Activated CD4-positive, alpha-beta memory T cell treated with anti-CD3 and anti-CD28 coated beads for 36 hours (primary cell): ENCODE results near the gene CMTR1. TPM values are rescaled to one million over a fixed set of nuclear protein-coding genes. Genes with fewer than 3 reads are reported as not detected.

Source experiments
- CTCF ChIA-PET: fragments of 350-600 bp; sonication (Branson Sonifier 250); formaldehyde crosslinking; loops from one replicate; lab custom pipeline; 2021; ENCODE audit warnings: antibody characterized with exemption, inconsistent platforms; lab: Charles Lee
- POLR2A ChIA-PET: fragments of 350-600 bp; sonication (Branson Sonifier 250); formaldehyde crosslinking; loops from one replicate; lab custom pipeline; 2021; ENCODE audit warnings: antibody characterized with exemption; lab: Charles Lee
- DNase-seq: peaks from one replicate; pipeline ENCODE4 v3.0.0-alpha.2; 2020
- H3K27ac Mint-ChIP-seq: one replicate; pipeline ENCODE4 v1.8.0; 2021; ENCODE audit warnings: mixed read lengths
- H3K27me3 Mint-ChIP-seq: one replicate; pipeline ENCODE4 v1.8.0; 2021; ENCODE audit warnings: mixed read lengths
- H3K36me3 Mint-ChIP-seq: one replicate; pipeline ENCODE4 v1.8.0; 2021; ENCODE audit warnings: mixed read lengths
- H3K4me1 Mint-ChIP-seq: one replicate; pipeline ENCODE4 v1.8.0; 2021; ENCODE audit warnings: low read depth, mixed read lengths
- H3K4me3 Mint-ChIP-seq: one replicate; pipeline ENCODE4 v1.8.0; 2021; ENCODE audit warnings: mild to moderate bottlenecking, mixed read lengths
- H3K9me3 Mint-ChIP-seq: one replicate; pipeline ENCODE4 v1.8.0; 2021; ENCODE audit warnings: mixed read lengths
- intact Hi-C: fragments of 100-400 bp; cut with micrococcal nuclease; formaldehyde crosslinking; loops from one replicate; pipeline ENCODE4 v1.15.1; 2023
- total RNA-seq, 2 experiments: library from RNA; stranded (reverse); gene quantifications; one replicate each; pipeline ENCODE4 v1.2.3, GENCODE V29; 2021

Gene CMTR1
- total RNA-seq, 2 experiments from 2014 or later, result 69.2 to 70.1 TPM

GRCh38 chr6:37480951-37481534, 48.0 kb downstream of the CMTR1 start:
- no peak for DNase-seq
- CTCF ChIA-PET, result interaction anchor here (1.0 to 3.7 kb wide), 4 partner anchors 11 to 211 kb away, joined by 3 to 24 read pairs (median 5); no protein-coding TSS in a partner anchor
- Mint-ChIP-seq H3K36me3 (peaks cover 29% of the 10 kb centered on the region), H3K27me3 (no peaks in the 10 kb centered on the region), H3K4me1 (peaks cover 15% of the 10 kb centered on the region), H3K27ac (no peak overlapping the region), H3K9me3 (no peaks in the 10 kb centered on the region), H3K4me3 (no peak overlapping the region)
- intact Hi-C loops, result no loop called here
- POLR2A ChIA-PET, result interaction anchor here (0.6 to 1.2 kb wide), 2 partner anchors 10 to 47 kb away, joined by 3 to 4 read pairs; no protein-coding TSS in a partner anchor

- ChIA-PET POLR2A (interaction anchor here (0.6 kb wide), 1 partner anchor 9 kb away, joined by 3 read pairs; no protein-coding TSS in a partner anchor), CTCF (interaction anchor here (1.6 to 3.7 kb wide), 2 partner anchors 85 to 210 kb away, joined by 4 to 24 read pairs; no protein-coding TSS in a partner anchor)
- no peak overlapping the region for H3K4me3 Mint-ChIP-seq
- no peak overlapping the region for H3K27ac Mint-ChIP-seq
- H3K27me3 Mint-ChIP-seq, result no peaks in the 10 kb centered on the region
- intact Hi-C loops, result no loop called here
- no peaks in the 10 kb centered on the region for H3K9me3 Mint-ChIP-seq
- peaks cover 15% of the 10 kb centered on the region for H3K4me1 Mint-ChIP-seq
- no peak for DNase-seq
- peaks cover 26% of the 10 kb centered on the region for H3K36me3 Mint-ChIP-seq
These were observed 48.9 kb downstream of the CMTR1 start for GRCh38 chr6:37481711-37482605.

GRCh38 chr6:37482606-37483251, 49.7 kb downstream of the CMTR1 start:
- H3K36me3 Mint-ChIP-seq, result peaks cover 26% of the 10 kb centered on the region
- H3K4me1 Mint-ChIP-seq, result peaks cover 12% of the 10 kb centered on the region
- DNase-seq, result no peak
- H3K27me3 Mint-ChIP-seq, result no peaks in the 10 kb centered on the region
- POLR2A ChIA-PET, result no interaction called here
- CTCF ChIA-PET, result interaction anchor here (1.0 to 3.7 kb wide), 5 partner anchors 8 to 209 kb away, joined by 4 to 24 read pairs (median 5); no protein-coding TSS in a partner anchor
- no peaks in the 10 kb centered on the region for H3K9me3 Mint-ChIP-seq
- no peak overlapping the region for H3K27ac Mint-ChIP-seq
- intact Hi-C loops, result no loop called here
- no peak overlapping the region for H3K4me3 Mint-ChIP-seq

GRCh38 chr6:37483252-37483901, 50.4 kb downstream of the CMTR1 start:
- Mint-ChIP-seq H3K27me3 (no peaks in the 10 kb centered on the region), H3K27ac (no peak overlapping the region), H3K4me3 (no peak overlapping the region), H3K9me3 (no peaks in the 10 kb centered on the region), H3K4me1 (peaks cover 12% of the 10 kb centered on the region), H3K36me3 (peaks cover 21% of the 10 kb centered on the region)
- DNase-seq, result no peak
- CTCF ChIA-PET, result interaction anchor here (1.0 to 3.7 kb wide), 5 partner anchors 9 to 209 kb away, joined by 4 to 24 read pairs (median 5); no protein-coding TSS in a partner anchor
- POLR2A ChIA-PET, result interaction anchor here (1.2 kb wide), 1 partner anchor 84 kb away, joined by 3 read pairs; no protein-coding TSS in a partner anchor
- intact Hi-C loops, result no loop called here

GRCh38 chr6:37483917-37484785, 51.1 kb downstream of the CMTR1 start:
- ChIA-PET CTCF (interaction anchor here (0.6 to 3.7 kb wide), 17 partner anchors 10 to 208 kb away, joined by 3 to 43 read pairs (median 4); no protein-coding TSS in a partner anchor), POLR2A (interaction anchor here (1.2 kb wide), 1 partner anchor 83 kb away, joined by 3 read pairs; no protein-coding TSS in a partner anchor)
- DNase-seq, result peak; percentile 80
- Mint-ChIP-seq H3K27ac (no peak overlapping the region), H3K9me3 (no peaks in the 10 kb centered on the region), H3K27me3 (no peaks in the 10 kb centered on the region), H3K4me1 (peaks cover 17% of the 10 kb centered on the region), H3K36me3 (peaks cover 19% of the 10 kb centered on the region), H3K4me3 (no peak overlapping the region)
- intact Hi-C loops, result loop anchor here (1.0 kb wide), 2 partner anchors 82 to 208 kb away; no protein-coding TSS in a partner anchor

- Mint-ChIP-seq H3K4me3 (no peak overlapping the region), H3K27me3 (no peaks in the 10 kb centered on the region), H3K9me3 (no peaks in the 10 kb centered on the region), H3K36me3 (peaks cover 16% of the 10 kb centered on the region), H3K27ac (no peak overlapping the region), H3K4me1 (peaks cover 24% of the 10 kb centered on the region)
- intact Hi-C loops, result loop anchor here (1.0 to 5.0 kb wide), 3 partner anchors 82 to 1013 kb away; no protein-coding TSS in a partner anchor
- ChIA-PET POLR2A (no interaction called here), CTCF (interaction anchor here (0.6 to 2.2 kb wide), 13 partner anchors 32 to 207 kb away, joined by 3 to 43 read pairs (median 3); no protein-coding TSS in a partner anchor)
- DNase-seq, result no peak
These were observed 51.8 kb downstream of the CMTR1 start for GRCh38 chr6:37484786-37485170.

- intact Hi-C loops, result loop anchor here (5.0 kb wide), 1 partner anchor 1012 kb away; no protein-coding TSS in a partner anchor
- Mint-ChIP-seq H3K27me3 (no peaks in the 10 kb centered on the region), H3K27ac (peak overlapping the region; percentile 25), H3K4me3 (no peak overlapping the region), H3K36me3 (peaks cover 16% of the 10 kb centered on the region), H3K9me3 (no peaks in the 10 kb centered on the region), H3K4me1 (peaks cover 29% of the 10 kb centered on the region)
- ChIA-PET CTCF (interaction anchor here (0.6 to 2.2 kb wide), 13 partner anchors 31 to 207 kb away, joined by 3 to 43 read pairs (median 3); no protein-coding TSS in a partner anchor), POLR2A (interaction anchor here (1.4 kb wide), 1 partner anchor 62 kb away, joined by 3 read pairs; no protein-coding TSS in a partner anchor)
- DNase-seq, result peak; percentile 8
These were observed 52.3 kb downstream of the CMTR1 start for GRCh38 chr6:37485291-37485702.

GRCh38 chr6:37486121-37486839, 53.3 kb downstream of the CMTR1 start:
- no peak for DNase-seq
- Mint-ChIP-seq H3K27me3 (no peaks in the 10 kb centered on the region), H3K4me1 (peaks cover 39% of the 10 kb centered on the region), H3K9me3 (no peaks in the 10 kb centered on the region), H3K27ac (no peak overlapping the region), H3K4me3 (no peak overlapping the region), H3K36me3 (peaks cover 14% of the 10 kb centered on the region)
- POLR2A ChIA-PET, result interaction anchor here (1.4 kb wide), 1 partner anchor 61 kb away, joined by 3 read pairs; no protein-coding TSS in a partner anchor
- intact Hi-C loops, result loop anchor here (5.0 kb wide), 1 partner anchor 1011 kb away; no protein-coding TSS in a partner anchor
- CTCF ChIA-PET, result interaction anchor here (2.2 to 3.9 kb wide), 3 partner anchors 80 to 206 kb away, joined by 15 to 43 read pairs (median 31); no protein-coding TSS in a partner anchor

- Mint-ChIP-seq H3K9me3 (no peaks in the 10 kb centered on the region), H3K27me3 (no peaks in the 10 kb centered on the region), H3K4me1 (peaks cover 54% of the 10 kb centered on the region), H3K4me3 (no peak overlapping the region), H3K27ac (no peak overlapping the region), H3K36me3 (peaks cover 5% of the 10 kb centered on the region)
- ChIA-PET POLR2A (interaction anchor here (1.2 to 1.5 kb wide), 2 partner anchors 29 to 134 kb away, joined by 3 to 8 read pairs; partner anchors contain the start of gene RNF8), CTCF (interaction anchor here (0.6 to 3.9 kb wide), 11 partner anchors 16 to 204 kb away, joined by 3 to 31 read pairs (median 3); no protein-coding TSS in a partner anchor)
- intact Hi-C loops, result loop anchor here (1.0 to 5.0 kb wide), 4 partner anchors 21 to 1010 kb away; no protein-coding TSS in a partner anchor
- DNase-seq, result no peak
These were observed 54.8 kb downstream of the CMTR1 start for GRCh38 chr6:37487591-37488380.
